ENCODE data around the gene NGF.
A peak's percentile ranks its signal among the peaks of the same experiment; 100 is the strongest.
"Not testable (repeated sequence)": the region's sequence is repeated elsewhere in the genome, so short reads cannot be mapped to it uniquely, and the experiment has no call there.

Gene NGF

DNA sequence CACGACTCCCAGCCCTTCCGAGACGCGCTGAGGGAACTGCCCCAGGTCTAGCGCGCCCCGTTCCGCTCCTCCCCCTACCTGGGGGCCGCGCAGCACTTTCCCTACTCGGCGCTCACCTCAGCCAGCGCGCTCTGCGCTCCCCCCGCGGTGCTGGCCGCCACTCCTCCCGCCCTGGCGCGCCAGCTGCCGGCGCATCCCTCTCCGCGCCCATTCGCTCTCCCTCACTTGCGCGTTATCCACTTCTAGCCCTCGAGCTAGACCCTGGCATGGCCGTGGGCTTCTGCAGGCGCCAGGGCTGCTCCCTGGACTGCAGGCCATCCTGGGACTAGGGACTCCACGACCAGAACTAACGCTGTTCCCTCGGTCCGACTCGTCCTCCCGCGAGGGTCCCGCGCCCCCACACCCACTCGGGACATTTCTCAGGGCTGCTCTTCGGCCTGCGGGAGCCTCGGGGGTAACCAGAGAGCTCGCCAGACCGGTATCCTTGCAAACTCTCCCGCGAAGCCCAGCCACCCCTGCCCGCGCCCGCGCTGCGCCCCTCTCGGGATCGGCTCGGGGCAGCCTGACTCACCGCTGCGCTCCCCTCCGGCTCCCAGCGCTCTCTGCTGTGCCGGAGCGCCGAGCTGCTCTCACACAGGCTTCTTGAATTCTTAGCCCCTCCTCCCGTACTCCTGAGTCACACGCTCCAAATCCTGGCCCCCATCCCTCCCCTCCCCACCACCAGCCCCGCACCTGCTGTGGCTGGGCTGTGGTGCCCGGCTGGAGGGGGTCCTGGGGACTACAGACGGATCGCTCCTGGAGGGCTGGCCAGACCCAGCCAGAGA lies at the start of gene NGF:
Gene NGF (minus strand): TSS at position 617 of the 824 bp plus-strand sequence. CDS start 51,454 bp downstream, outside the sequence.
- peak within 1 kb of the TSS; percentile 74 for H3K4me3 ChIP-seq (ENCODE audit: low read length)
- TF ChIP-seq, protein P1, sequence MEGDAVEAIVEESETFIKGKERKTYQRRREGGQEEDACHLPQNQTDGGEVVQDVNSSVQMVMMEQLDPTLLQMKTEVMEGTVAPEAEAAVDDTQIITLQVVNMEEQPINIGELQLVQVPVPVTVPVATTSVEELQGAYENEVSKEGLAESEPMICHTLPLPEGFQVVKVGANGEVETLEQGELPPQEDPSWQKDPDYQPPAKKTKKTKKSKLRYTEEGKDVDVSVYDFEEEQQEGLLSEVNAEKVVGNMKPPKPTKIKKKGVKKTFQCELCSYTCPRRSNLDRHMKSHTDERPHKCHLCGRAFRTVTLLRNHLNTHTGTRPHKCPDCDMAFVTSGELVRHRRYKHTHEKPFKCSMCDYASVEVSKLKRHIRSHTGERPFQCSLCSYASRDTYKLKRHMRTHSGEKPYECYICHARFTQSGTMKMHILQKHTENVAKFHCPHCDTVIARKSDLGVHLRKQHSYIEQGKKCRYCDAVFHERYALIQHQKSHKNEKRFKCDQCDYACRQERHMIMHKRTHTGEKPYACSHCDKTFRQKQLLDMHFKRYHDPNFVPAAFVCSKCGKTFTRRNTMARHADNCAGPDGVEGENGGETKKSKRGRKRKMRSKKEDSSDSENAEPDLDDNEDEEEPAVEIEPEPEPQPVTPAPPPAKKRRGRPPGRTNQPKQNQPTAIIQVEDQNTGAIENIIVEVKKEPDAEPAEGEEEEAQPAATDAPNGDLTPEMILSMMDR (conservative IDR thresholded peaks at IDR 0.05; ENCODE audit: low read depth, low read length), result no peak
- DNase-seq (ENCODE audit: low read depth), result no peak

DNA sequence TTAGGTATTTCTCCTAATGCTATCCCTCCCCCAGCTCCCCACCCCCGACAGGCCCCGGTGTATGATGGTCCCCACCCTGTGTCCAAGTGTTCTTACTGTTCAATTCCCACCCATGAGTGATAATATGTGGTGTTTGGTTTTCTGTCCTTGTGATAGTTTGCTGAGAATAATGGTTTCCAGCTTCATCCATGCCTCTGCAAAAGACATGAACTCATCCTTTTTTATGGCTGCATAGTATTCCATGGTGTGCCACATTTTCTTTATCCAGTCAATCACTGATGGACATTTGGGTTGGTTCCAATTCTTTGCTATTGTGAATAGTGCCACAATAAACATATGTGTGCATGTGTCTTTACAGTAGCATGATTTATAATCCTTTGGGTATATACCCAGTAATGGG lies 45.4 kb upstream of the NGF start:
- not testable (repeated sequence) for DNase-seq (ENCODE audit: low read depth); H3K4me3 ChIP-seq (ENCODE audit: low read length)

DNA sequence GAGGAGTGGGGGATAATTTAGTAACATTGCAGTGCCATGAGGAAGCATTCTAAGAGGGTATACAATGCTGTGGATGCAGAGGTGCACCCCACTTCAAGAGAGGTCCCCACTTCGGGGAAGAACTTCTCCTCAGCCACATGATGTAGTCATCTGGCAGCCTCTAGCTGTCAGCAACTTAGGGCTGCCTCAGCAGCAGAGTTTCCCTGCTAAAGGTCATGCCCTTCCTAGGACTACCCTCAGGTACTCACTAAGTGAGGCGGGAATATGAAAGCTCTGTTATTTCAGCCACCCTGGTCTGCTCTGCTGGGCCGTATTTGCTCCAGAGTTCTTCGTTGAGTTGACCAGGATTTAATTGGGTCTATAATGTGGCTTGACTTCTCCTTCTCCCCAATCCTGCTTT lies 41.9 kb upstream of the NGF start:
- DNase-seq (ENCODE audit: low read depth), result no peak
- H3K4me3 ChIP-seq (ENCODE audit: low read length), result no peak overlapping the region
- TF ChIP-seq, protein P1 (conservative IDR thresholded peaks at IDR 0.05; ENCODE audit: low read depth, low read length), result no peak

DNA sequence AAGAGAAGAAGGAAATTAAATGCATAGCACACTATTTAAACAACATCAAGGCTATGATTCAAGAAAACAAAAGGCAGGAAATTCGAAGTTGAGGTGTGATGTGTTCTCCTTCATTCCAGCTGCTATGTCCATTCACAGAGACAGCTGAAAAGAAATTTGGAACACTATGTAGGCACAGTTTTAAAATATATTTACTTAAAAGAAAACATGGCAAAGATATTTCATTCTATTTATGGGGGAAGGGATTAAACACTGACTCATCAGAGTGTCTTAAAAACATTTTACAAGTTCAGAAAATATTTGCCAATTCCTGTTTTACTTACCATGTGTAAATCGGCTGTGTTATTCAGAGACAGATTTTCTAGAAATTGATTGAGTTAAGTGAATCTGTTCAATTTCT lies 39.4 kb upstream of the NGF start:
- H3K4me3 ChIP-seq (ENCODE audit: low read length), result no peak overlapping the region
- TF ChIP-seq, protein P1 (conservative IDR thresholded peaks at IDR 0.05; ENCODE audit: low read depth, low read length), result no peak
- DNase-seq (ENCODE audit: low read depth), result no peak

DNA sequence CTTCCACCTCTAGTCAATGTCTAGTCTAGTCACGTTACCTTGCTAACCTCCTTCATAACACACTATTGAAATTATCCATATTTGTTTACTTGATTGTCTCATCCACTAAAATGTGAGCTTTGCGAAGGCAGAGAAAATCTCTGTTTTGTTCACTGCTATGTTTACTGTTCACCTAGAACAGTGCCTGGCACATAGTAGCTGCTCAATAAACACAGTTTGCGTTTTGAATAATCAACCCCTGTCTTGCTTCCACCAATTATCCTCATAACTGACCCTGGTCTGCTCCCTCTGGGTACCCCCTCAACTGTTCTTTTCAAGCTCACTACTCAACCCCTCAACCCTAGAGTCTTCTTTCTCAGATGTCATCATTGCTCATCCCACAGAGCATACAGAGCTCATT lies 36.5 kb upstream of the NGF start:
- no peak for DNase-seq (ENCODE audit: low read depth)
- TF ChIP-seq, protein P1 (conservative IDR thresholded peaks at IDR 0.05; ENCODE audit: low read depth, low read length), result no peak
- H3K4me3 ChIP-seq (ENCODE audit: low read length), result no peak overlapping the region

DNA sequence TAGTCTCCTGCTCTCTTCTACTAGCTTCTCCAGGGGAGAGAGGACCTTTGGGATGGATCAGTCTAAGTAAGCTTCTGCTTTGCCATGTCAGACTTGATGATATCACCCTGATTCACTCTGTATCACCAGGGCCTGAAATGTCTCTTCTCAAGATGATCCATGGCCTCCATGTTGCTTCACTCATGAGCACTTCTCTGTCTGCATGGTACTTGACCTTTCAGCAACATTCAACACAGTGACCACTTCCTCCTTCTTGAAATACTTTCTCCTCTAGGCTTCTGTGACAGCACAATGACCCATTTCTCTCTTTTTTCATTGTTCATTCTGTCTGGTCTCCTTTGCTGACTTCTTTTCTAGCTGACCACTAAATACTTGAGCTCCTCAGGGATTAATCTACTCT lies 35.3 kb upstream of the NGF start:
- no peak overlapping the region for H3K4me3 ChIP-seq (ENCODE audit: low read length)
- TF ChIP-seq, protein P1 (conservative IDR thresholded peaks at IDR 0.05; ENCODE audit: low read depth, low read length), result no peak
- no peak for DNase-seq (ENCODE audit: low read depth)

DNA sequence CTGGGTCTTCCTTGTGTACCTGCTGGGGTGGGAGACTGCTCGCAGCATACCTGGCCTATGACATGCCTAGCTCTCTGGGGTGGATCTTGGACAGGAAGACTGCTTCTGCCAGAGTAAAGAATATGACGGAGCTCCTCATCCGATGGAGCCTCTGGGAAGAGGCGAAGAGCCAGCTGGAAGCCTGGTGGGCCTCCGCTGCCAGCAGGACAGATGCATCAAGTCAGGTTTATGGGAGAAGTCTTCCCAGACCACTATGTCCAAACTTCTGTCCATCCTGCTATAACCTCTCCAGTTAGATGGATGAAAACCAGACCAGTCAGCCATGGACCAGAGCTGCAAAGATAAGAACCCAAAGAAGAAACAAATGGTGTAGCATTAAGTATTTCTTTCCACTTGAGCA lies 27.7 kb upstream of the NGF start:
- DNase-seq (ENCODE audit: low read depth), result no peak
- H3K4me3 ChIP-seq (ENCODE audit: low read length), result no peak overlapping the region
- TF ChIP-seq, protein P1 (conservative IDR thresholded peaks at IDR 0.05; ENCODE audit: low read depth, low read length), result no peak
